Activated T-helper 2 cell treated with anti-CD3 and anti-CD28 coated beads, Interferon-gamma antibody, Interleukin-2, Interleukin-4, amounts not matched to agents 10 μg/mL and 5 μg/mL and 100 μg/mL, durations not matched to agents 14 hours and 24 hours and 36 hours (primary cell): ENCODE results near the gene A2M. TPM values are rescaled to one million over a fixed set of nuclear protein-coding genes. Genes with fewer than 3 reads are reported as not detected.

Experiments
- DNase-seq: peaks from one replicate; pipeline ENCODE4 v3.0.0; 2021; ENCODE audit warnings: low spot score
- H3K27ac Mint-ChIP-seq: one replicate; pipeline ENCODE4 v1.8.0; 2021; ENCODE audit warnings: mixed read lengths
- H3K27me3 Mint-ChIP-seq: one replicate; pipeline ENCODE4 v1.8.0; 2021; ENCODE audit warnings: low read depth, mixed read lengths
- H3K36me3 Mint-ChIP-seq: one replicate; pipeline ENCODE4 v1.8.0; 2021; ENCODE audit warnings: low read depth, mixed read lengths
- H3K4me1 Mint-ChIP-seq: one replicate; pipeline ENCODE4 v1.8.0; 2021; ENCODE audit warnings: low read depth, mixed read lengths
- H3K4me3 Mint-ChIP-seq: one replicate; pipeline ENCODE4 v1.8.0; 2021; ENCODE audit warnings: low read depth, mild to moderate bottlenecking, moderate library complexity, mixed read lengths
- H3K9me3 Mint-ChIP-seq: one replicate; pipeline ENCODE4 v1.8.0; 2021; ENCODE audit warnings: mixed read lengths
- intact Hi-C: fragments of 100-400 bp; cut with micrococcal nuclease; formaldehyde crosslinking; loops from one replicate; pipeline ENCODE4 v1.15.1; 2023
- total RNA-seq: library from RNA; stranded (reverse); gene quantifications from 2 replicates; pipeline ENCODE4 v1.2.3, GENCODE V29; 2022

A2M gene
- total RNA-seq, 1 donor from 2014 or later = not detected

DNA sequence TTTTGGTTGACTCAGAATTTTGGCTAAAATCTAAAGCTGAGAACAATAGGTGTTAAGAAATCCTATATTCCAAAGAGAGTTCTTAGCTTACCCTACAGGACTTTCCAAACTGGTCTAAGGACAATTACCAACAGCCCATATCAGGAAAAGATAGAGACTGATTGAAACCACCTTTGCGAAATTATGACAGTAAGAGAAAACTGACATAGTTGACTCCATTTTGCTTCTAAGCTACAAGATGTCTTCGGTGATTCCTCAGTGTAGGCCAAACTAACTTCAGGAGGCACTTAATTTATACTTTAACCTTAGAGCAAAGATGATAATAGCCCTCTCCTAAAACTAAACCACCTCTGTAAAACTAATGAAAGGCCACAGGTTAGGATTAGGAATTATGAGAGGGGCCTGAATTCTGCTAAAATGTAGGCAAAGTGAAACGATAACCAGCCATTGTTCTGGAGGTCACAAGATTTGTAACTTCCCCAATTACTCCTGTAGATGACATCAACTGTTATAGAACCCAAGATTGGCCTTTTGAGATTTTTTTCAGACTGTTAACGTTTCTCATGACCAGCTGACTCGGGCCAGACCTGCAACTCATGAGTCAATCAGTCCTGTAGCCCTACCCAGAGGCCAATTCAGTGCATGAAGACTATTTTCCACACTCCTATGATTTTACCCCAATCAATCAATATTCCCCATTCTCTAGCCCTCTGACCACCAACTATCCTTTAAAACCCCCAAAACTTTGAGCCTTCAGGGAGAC, 83.3 kb downstream of the A2M start:
- intact Hi-C loops = no loop called here
- peaks cover 26% of the 10 kb centered on the region for H3K4me1 Mint-ChIP-seq
- no peak overlapping the region for H3K27ac Mint-ChIP-seq

GRCh38 chr12:9030776-9031175, 84.9 kb downstream of the A2M start:
- H3K9me3 Mint-ChIP-seq = no peaks in the 10 kb centered on the region
- H3K4me3 Mint-ChIP-seq = no peak overlapping the region
- intact Hi-C loops = no loop called here
- no peak for DNase-seq
- no peaks in the 10 kb centered on the region for H3K36me3 Mint-ChIP-seq
- H3K4me1 Mint-ChIP-seq = peaks cover 28% of the 10 kb centered on the region
- peaks cover 6% of the 10 kb centered on the region for H3K27me3 Mint-ChIP-seq
- H3K27ac Mint-ChIP-seq = no peak overlapping the region

More for the DNA sequence above, 83.3 kb downstream of the A2M start:
- DNase-seq = no peak
- H3K27me3 Mint-ChIP-seq = peaks cover 10% of the 10 kb centered on the region
- no peaks in the 10 kb centered on the region for H3K36me3 Mint-ChIP-seq
- no peaks in the 10 kb centered on the region for H3K9me3 Mint-ChIP-seq
- no peak overlapping the region for H3K4me3 Mint-ChIP-seq

- no peaks in the 10 kb centered on the region for H3K27me3 Mint-ChIP-seq
- intact Hi-C loops = loop anchor here (5.0 kb wide), 1 partner anchor 1275 kb away; no protein-coding TSS in a partner anchor
- no peaks in the 10 kb centered on the region for H3K9me3 Mint-ChIP-seq
- no peak overlapping the region for H3K4me3 Mint-ChIP-seq
- H3K4me1 Mint-ChIP-seq = peaks cover 22% of the 10 kb centered on the region
- H3K36me3 Mint-ChIP-seq = no peaks in the 10 kb centered on the region
- no peak for DNase-seq
- peak overlapping the region; percentile 91 for H3K27ac Mint-ChIP-seq
These were observed 88.3 kb downstream of the A2M start for GRCh38 chr12:9027161-9028059.

GRCh38 chr12:9024512-9024911, 91.2 kb downstream of the A2M start:
- Mint-ChIP-seq H3K9me3 (peaks cover 5% of the 10 kb centered on the region), H3K4me3 (no peak overlapping the region), H3K27me3 (no peaks in the 10 kb centered on the region), H3K4me1 (peaks cover 20% of the 10 kb centered on the region), H3K27ac (no peak overlapping the region), H3K36me3 (no peaks in the 10 kb centered on the region)
- intact Hi-C loops = loop anchor here (2.0 kb wide), 2 partner anchors 36 to 532 kb away; partner anchors contain the start of gene KLRG1
- no peak for DNase-seq

DNA sequence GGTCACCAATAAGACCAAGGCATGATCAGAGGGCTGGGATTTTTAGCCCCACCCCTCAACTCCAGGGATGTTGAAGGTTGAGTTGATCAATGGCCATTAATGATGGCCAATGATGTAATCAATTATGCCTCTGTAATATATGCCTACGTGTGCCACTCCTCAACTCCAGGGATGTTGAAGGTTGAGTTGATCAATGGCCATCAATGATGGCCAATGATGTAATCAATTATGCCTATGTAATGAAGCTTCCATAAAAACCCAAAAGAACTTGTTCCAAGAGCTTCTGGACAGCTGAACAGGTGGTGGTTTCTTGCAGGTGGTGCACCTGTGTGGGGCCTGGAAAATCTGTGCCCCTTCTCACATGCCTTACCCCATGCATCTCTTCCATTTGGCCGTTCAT, 93.1 kb downstream of the A2M start:
- peaks cover 24% of the 10 kb centered on the region for H3K9me3 Mint-ChIP-seq
- H3K4me3 Mint-ChIP-seq = no peak overlapping the region
- H3K27ac Mint-ChIP-seq = no peak overlapping the region
- intact Hi-C loops = no loop called here
- no peak for DNase-seq
- peaks cover 1% of the 10 kb centered on the region for H3K36me3 Mint-ChIP-seq
- H3K27me3 Mint-ChIP-seq = peaks cover 4% of the 10 kb centered on the region
- H3K4me1 Mint-ChIP-seq = peaks cover 13% of the 10 kb centered on the region

Other genes starting within 250 kb of the A2M start
- gene PHC1, start 201.4 kb downstream of the A2M start, total RNA-seq = 8.4 and 8.5 TPM in 2 replicates
- 161 and 175 TPM in 2 replicates for gene M6PR, start 166.3 kb downstream of the A2M start, total RNA-seq
- 0.85 and 1.2 TPM in 2 replicates for gene KLRG1, start 126.4 kb downstream of the A2M start, total RNA-seq
- not detected in 2 replicates for gene PZP, start 92.5 kb upstream of the A2M start, total RNA-seq